HK-2 (cell line): ENCODE measurements around the gene NOX4.
"Not testable (repeated sequence)": the region's sequence is repeated elsewhere in the genome, so short reads cannot be mapped to it uniquely, and the experiment has no call there.

ENCODE experiments used
- DNase-seq: peaks from one replicate; pipeline ENCODE4 v3.0.0-alpha.2; 2018; ENCODE audit not compliant: unreplicated experiment

Gene NOX4

DNA sequence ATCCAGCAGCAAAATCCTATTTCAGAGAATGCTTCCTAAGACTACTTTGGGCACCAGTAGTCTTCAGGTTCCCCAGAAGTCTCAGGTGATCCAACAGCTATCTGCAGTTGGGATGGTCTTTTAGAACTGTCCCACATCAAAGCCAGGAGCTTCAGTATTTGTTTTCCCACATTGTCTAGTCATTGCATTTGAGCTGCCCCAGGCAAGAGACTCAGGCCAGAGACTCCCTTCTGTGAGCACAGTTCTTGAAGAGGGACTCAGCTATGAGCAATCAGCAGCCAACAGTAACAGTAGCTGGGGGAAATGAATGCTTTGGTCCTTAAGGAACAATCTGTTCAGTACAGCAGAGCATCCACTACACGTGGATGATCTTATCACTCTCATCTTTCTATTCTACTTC, 188.1 kb downstream of the NOX4 start:
- not testable (repeated sequence) for DNase-seq

DNA sequence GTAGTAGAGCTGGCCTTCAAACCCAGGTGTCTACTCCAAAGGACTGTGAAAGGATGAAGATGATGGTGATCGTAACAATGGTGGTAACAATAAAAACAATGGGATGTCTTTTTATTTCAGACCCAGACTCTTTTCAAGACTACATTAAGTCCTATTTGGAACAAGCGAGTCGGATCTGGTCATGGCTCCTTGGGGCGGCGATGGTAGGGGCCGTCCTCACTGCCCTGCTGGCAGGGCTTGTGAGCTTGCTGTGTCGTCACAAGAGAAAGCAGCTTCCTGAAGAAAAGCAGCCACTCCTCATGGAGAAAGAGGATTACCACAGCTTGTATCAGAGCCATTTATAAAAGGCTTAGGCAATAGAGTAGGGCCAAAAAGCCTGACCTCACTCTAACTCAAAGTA, 196.2 kb downstream of the NOX4 start:
- not testable (repeated sequence) for DNase-seq

DNA sequence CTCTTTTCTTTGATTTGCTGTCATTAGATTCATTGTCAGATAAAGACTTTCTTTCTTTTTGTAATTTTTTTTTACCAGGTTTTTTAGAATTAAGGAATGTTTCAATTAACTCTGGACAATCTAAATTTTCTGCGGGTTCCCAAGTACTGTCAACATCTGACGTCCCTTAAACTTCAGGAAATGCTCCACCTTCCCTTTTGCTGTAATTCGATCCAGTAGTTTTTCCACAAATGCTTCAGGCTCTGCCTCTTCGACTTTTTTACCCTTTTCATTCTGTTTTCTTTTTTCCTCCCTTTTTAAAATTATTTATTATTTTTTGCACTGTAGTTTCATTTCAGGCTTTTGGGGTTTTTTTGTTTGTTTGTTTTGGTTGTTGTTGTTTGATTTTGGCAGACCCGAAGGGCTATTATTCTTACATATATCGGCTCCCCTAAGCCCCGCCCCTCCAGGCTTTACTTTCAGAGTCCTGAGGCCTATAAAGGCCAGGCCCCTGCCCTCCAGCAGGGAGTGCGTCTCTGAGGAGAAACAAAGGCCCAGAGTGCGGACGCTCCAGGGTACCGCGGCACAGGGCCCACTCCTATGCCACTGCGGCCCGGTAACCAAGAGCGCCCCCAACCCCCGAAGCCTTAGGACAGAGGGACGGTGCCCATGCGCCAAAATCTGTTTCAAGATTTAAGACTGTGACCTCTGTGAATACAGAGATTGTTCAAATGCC, 197.1 kb downstream of the NOX4 start:
- no peak for DNase-seq

DNA sequence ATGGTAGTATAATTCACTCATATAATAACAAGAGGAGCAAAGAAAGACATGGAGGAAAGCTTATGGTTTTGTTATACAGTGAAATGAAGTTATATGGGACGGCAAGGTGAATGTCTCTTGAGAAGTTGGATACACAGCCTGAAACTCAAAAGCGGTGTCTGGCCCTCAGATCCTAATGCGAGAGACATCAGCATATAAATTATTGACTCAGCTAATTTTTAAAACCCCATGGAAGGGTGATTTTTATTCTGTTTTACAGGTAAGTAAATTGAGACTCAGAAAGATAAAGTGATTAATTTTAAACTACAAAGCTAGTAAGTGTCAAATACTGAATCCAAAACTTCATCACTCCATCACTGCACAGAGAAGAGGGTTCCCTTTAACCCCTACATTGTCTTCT, 203.2 kb downstream of the NOX4 start:
- not testable (repeated sequence) for DNase-seq

DNA sequence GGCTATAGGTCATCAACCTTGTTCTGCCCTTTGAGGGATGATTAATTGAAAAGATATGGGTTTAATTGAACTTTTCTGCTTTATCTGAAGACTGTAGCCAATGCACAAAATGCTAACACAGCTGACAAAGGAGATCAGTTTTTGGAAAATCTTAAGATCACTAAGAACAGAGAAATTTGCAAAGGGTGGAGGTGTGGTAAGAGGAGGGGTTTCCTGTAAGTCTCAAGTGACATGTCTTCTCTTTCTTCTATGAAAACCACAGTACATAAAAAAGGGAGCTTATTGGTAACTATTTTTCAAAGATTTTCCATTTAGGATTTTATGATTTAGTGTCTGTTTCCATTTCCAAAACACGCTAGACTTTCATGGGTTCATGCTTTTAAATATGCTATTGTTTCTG, 204.6 kb downstream of the NOX4 start:
- DNase-seq, result not testable (repeated sequence)

DNA sequence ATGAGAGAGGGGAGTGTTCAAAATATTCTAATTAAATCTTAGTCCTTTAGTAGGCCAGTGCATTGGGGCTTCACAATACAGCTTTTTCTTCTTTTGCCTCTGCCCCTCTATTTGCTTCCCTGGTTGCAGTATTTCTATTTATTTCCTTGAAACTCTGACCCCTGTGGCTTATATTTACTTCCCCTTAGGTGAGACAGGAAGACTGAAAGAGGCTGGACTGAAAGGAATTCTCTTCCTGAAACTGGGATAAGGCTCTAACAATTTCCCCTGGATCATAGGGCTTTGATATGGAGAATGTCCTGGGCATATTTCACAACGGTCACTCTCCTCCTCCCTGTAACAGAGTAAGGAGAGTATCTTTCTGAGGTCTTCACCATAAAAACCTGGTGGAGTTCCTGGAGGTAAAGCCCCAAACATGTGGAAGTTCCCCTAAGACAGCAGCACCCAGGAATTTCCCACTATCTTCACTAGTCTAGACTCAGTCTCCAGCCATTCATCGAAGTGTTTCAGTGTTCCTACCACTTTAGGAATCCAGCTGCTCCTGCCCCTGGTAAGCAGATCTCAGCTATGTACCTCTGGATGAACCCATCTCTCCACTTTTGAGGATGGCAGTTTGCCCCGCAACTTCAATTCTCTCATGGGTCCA, 210.0 kb downstream of the NOX4 start:
- not testable (repeated sequence) for DNase-seq

DNA sequence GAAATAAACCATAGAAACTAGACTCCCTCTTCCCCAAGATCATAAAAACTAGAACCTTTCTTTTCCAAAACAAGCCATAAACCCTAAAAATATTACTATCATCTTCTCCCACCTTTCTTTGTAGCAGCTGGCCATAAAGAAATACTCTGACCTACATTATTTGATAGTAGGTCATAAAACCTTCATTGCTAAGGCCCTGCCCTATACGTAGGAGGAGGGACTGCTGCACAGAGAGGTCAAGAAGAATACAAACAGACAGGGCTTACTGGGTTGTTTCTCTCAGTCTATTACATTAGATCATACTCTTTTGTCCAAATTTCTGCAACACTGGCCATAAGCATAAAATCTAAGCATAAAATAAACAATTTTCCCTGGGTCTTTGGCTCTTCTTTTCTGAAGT, 212.0 kb downstream of the NOX4 start:
- no peak for DNase-seq

DNA sequence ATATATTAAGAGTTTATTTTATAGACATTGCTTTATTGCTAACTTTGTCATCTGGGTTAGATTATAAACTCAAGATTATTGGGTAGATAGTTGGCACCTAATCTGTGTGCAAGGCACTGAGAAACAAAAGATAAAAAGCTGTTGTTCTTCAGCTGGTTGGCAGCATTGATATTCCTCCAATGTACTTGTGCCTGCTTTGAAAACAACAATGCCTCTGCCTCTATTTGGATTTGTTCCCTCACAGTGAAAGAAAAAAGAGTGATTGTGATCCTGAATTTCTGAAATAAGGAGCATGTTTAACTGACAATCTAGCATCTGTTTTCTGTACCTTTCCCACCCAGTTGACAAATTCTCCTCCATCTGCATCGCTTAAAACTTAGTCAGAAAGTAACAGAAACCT, 215.2 kb downstream of the NOX4 start:
- no peak for DNase-seq
